WTC11 (cell line): Measurements from ENCODE around the gene FRYL. TPM values are rescaled to one million over a fixed set of nuclear protein-coding genes. Genes with fewer than 3 reads are reported as not detected.
A peak's percentile ranks its signal among the peaks of the same experiment; 100 is the strongest.

Source experiments
- ATAC-seq: fragments of 200-7000 bp; cut with Tn5 transposase; 2 replicates; pipeline ENCODE4 v1.10.0; 2021; ENCODE audit warnings: mild to moderate bottlenecking, moderate library complexity
- CTCF ChIA-PET: fragments of 300-600 bp; sonication (Branson Sonifier 250); formaldehyde crosslinking; loops from one replicate; lab custom pipeline; 2021; ENCODE audit warnings: antibody characterized with exemption; lab: Charles Lee
- POLR2A ChIA-PET: fragments of 350-600 bp; sonication (Branson Sonifier 250); formaldehyde crosslinking; loops from one replicate; lab custom pipeline; 2021; ENCODE audit warnings: antibody characterized with exemption; lab: Charles Lee
- DNase-seq: peaks from one replicate; pipeline ENCODE4 v3.0.0; 2021; ENCODE audit warnings: low spot score
- H3K27ac Mint-ChIP-seq: 2 replicates; pipeline ENCODE4 v1.8.0; 2021; ENCODE audit warnings: mixed read lengths
- H3K27me3 Mint-ChIP-seq: 2 replicates; pipeline ENCODE4 v1.8.0; 2021; ENCODE audit warnings: low read depth, mild to moderate bottlenecking, moderate library complexity, mixed read lengths
- H3K36me3 Mint-ChIP-seq: 2 replicates; pipeline ENCODE4 v1.8.0; 2021; ENCODE audit warnings: mixed read lengths
- H3K4me1 Mint-ChIP-seq: 2 replicates; pipeline ENCODE4 v1.8.0; 2022; ENCODE audit warnings: mixed read lengths
- H3K4me3 Mint-ChIP-seq: 2 replicates; pipeline ENCODE4 v1.8.0; 2021; ENCODE audit warnings: mild to moderate bottlenecking, moderate library complexity, mixed read lengths
- H3K9me3 Mint-ChIP-seq: 2 replicates; pipeline ENCODE4 v1.8.0; 2021; ENCODE audit warnings: mixed read lengths
- AFF4 ChIP-seq: sonication (generic); formaldehyde crosslinking; IDR thresholded peaks from 2 replicates; pipeline ENCODE4 v1.8.1; 2023; ENCODE audit warnings: mild to moderate bottlenecking, missing genetic modification reagents, borderline replicate concordance
- CTCF ChIP-seq: fragments of 200-600 bp; IDR thresholded peaks from 2 replicates; pipeline ENCODE4 v1.8.0; 2022; ENCODE audit warnings: antibody characterized with exemption
- E2F4 ChIP-seq: sonication (generic); formaldehyde crosslinking; IDR thresholded peaks from 2 replicates; pipeline ENCODE4 v1.8.1; 2022; ENCODE audit warnings: low read depth, mild to moderate bottlenecking, moderate library complexity, missing genetic modification reagents, borderline replicate concordance
- FOXJ3 ChIP-seq: sonication (generic); formaldehyde crosslinking; IDR thresholded peaks from 2 replicates; pipeline ENCODE4 v1.9.0; 2021; ENCODE audit warnings: missing genetic modification reagents, mild to moderate bottlenecking, borderline replicate concordance
- IRF2 ChIP-seq: sonication (generic); formaldehyde crosslinking; IDR thresholded peaks from 2 replicates; pipeline ENCODE4 v1.8.0; 2022; ENCODE audit warnings: low read depth, missing genetic modification reagents, borderline replicate concordance
- NFATC4 ChIP-seq: fragments of 250-450 bp; sonication (Bioruptor Pico); IDR thresholded peaks from 2 replicates; pipeline ENCODE4 v1.9.0; 2021; ENCODE audit warnings: mild to moderate bottlenecking
- NFE2L1 ChIP-seq: sonication (generic); formaldehyde crosslinking; IDR thresholded peaks from 2 replicates; pipeline ENCODE4 v1.8.1; 2023; ENCODE audit warnings: missing genetic modification reagents
- NFYB ChIP-seq: sonication (generic); formaldehyde crosslinking; conservative IDR thresholded peaks from 2 replicates; pipeline ENCODE4 v1.8.0; 2022; ENCODE audit warnings: low read depth, missing genetic modification reagents
- PRDM15 ChIP-seq: sonication (generic); formaldehyde crosslinking; IDR thresholded peaks from 2 replicates; pipeline ENCODE4 v1.8.0; 2022; ENCODE audit warnings: missing genetic modification reagents
- PRRX2 ChIP-seq: fragments of 250-450 bp; sonication (Bioruptor Pico); IDR thresholded peaks from 2 replicates; pipeline ENCODE4 v1.8.0; 2021; ENCODE audit warnings: mild to moderate bottlenecking
- RELA ChIP-seq: sonication (generic); formaldehyde crosslinking; IDR thresholded peaks from 2 replicates; pipeline ENCODE4 v1.8.1; 2022; ENCODE audit warnings: missing genetic modification reagents, mild to moderate bottlenecking, borderline replicate concordance
- RORB ChIP-seq: fragments of 250-450 bp; sonication (Bioruptor Pico); IDR thresholded peaks from 2 replicates; pipeline ENCODE4 v1.9.0; 2021; ENCODE audit warnings: mild to moderate bottlenecking
- SP1 ChIP-seq: sonication (generic); formaldehyde crosslinking; conservative IDR thresholded peaks from 2 replicates; pipeline ENCODE4 v1.8.1; 2022; ENCODE audit warnings: missing genetic modification reagents
- TCF7 ChIP-seq: sonication (generic); formaldehyde crosslinking; IDR thresholded peaks from 2 replicates; pipeline ENCODE4 v1.8.0; 2022; ENCODE audit warnings: mild to moderate bottlenecking, low read depth, missing genetic modification reagents, moderate library complexity
- TEAD1 ChIP-seq: sonication (generic); formaldehyde crosslinking; IDR thresholded peaks from 2 replicates; pipeline ENCODE4 v1.8.0; 2022; ENCODE audit warnings: mild to moderate bottlenecking, missing genetic modification reagents
- TP53 ChIP-seq: sonication (generic); formaldehyde crosslinking; IDR thresholded peaks from 2 replicates; pipeline ENCODE4 v1.8.1; 2023; ENCODE audit warnings: mild to moderate bottlenecking, missing genetic modification reagents
- ZMAT4 ChIP-seq: fragments of 250-450 bp; sonication (Bioruptor Pico); IDR thresholded peaks from 2 replicates; pipeline ENCODE4 v1.9.0; 2021; ENCODE audit warnings: mild to moderate bottlenecking
- ZNF416 ChIP-seq: fragments of 250-450 bp; sonication (Bioruptor Pico); IDR thresholded peaks from 2 replicates; pipeline ENCODE4 v1.9.0; 2021; ENCODE audit warnings: mild to moderate bottlenecking, inconsistent platforms
- ZNF512 ChIP-seq: sonication (generic); formaldehyde crosslinking; IDR thresholded peaks from 2 replicates; pipeline ENCODE4 v1.8.1; 2022; ENCODE audit warnings: missing genetic modification reagents, borderline replicate concordance
- ZNF532 ChIP-seq: fragments of 250-450 bp; sonication (Bioruptor Pico); IDR thresholded peaks from 2 replicates; pipeline ENCODE4 v1.9.0; 2021; ENCODE audit warnings: mild to moderate bottlenecking, borderline replicate concordance
- total RNA-seq: library from RNA; stranded (reverse); gene quantifications from 3 replicates; pipeline ENCODE4 v1.2.3, GENCODE V29; 2021

The FRYL gene
- total RNA-seq, 1 experiment from 2014 or later = 38.7 TPM

GRCh38 chr4:48620093-48620492 lies 160.0 kb downstream of the FRYL start:
- Mint-ChIP-seq H3K36me3 (peaks cover 14% of the 10 kb centered on the region; the same call in 1 of the 2 replicates), H3K27ac (peak overlapping the region; percentile 42; the same call in 1 of the 2 replicates), H3K9me3 (no peaks in the 10 kb centered on the region), H3K4me3 (no peak overlapping the region), H3K4me1 (peaks cover 5% of the 10 kb centered on the region), H3K27me3 (no peaks in the 10 kb centered on the region)
- no peak for TF ChIP-seq PRRX2
- no peak for TF ChIP-seq ZNF532 (CRISPR knock-in tag)
- TF ChIP-seq TEAD1 (CRISPR knock-in tag) = no peak
- TF ChIP-seq FOXJ3 = no peak
- TF ChIP-seq PRDM15 (CRISPR knock-in tag) = no peak
- TF ChIP-seq SP1 (CRISPR knock-in tag) = no peak
- no peak for TF ChIP-seq NFATC4
- TF ChIP-seq IRF2 = no peak
- TF ChIP-seq ZMAT4 = no peak
- TF ChIP-seq ZNF512 = no peak
- no peak for TF ChIP-seq ZNF416 (CRISPR knock-in tag)
- no peak for TF ChIP-seq RELA
- TF ChIP-seq CTCF = no peak
- CTCF ChIA-PET = no interaction called here
- POLR2A ChIA-PET = no interaction called here
- ATAC-seq (no peak), DNase-seq (no peak)

GRCh38 chr4:48604527-48604926 lies 175.6 kb downstream of the FRYL start:
- POLR2A ChIA-PET = no interaction called here
- H3K27ac Mint-ChIP-seq = peak overlapping the region; percentile 22; the same call in 1 of the 2 replicates
- H3K27me3 Mint-ChIP-seq = no peaks in the 10 kb centered on the region
- no peaks in the 10 kb centered on the region for H3K9me3 Mint-ChIP-seq
- H3K4me3 Mint-ChIP-seq = no peak overlapping the region
- CTCF ChIA-PET = interaction anchor here (0.9 kb wide), 1 partner anchor 26 kb away, joined by 3 read pairs; no protein-coding TSS in a partner anchor
- no peaks in the 10 kb centered on the region for H3K36me3 Mint-ChIP-seq
- ATAC-seq = no peak
- H3K4me1 Mint-ChIP-seq = peaks cover 3% of the 10 kb centered on the region; the same call in 1 of the 2 replicates
- DNase-seq = no peak
- TF ChIP-seq NFYB (CRISPR knock-in tag) (no peak), NFE2L1 (no peak), RORB (CRISPR knock-in tag) (no peak), TEAD1 (CRISPR knock-in tag) (no peak), TCF7 (CRISPR knock-in tag) (no peak), TP53 (CRISPR knock-in tag) (no peak), AFF4 (CRISPR knock-in tag) (no peak), E2F4 (CRISPR knock-in tag) (no peak)
